TTC549 (cell line): Measurements from ENCODE around the gene CXCL17.
"Not testable (repeated sequence)": the region's sequence is repeated elsewhere in the genome, so short reads cannot be mapped to it uniquely, and the experiment has no call there.

Experiments
- FAIRE-seq: peaks from 2 replicates; lab custom pipeline; 2012; peaks lifted over from hg19 to GRCh38; lab: Jason Lieb, UNC

Gene CXCL17

GRCh38 chr19:42442833-42443232 is at the start of gene CXCL17:
Gene CXCL17 (minus strand): TSS chr19:42442946. CDS start chr19:42442832, 114 bp downstream.
- no peak for FAIRE-seq

- FAIRE-seq, result no peak
Measured at GRCh38 chr19:42488783-42489521, 46.2 kb upstream of the CXCL17 start.

GRCh38 chr19:42487798-42488178 is 45.0 kb upstream of the CXCL17 start:
- no peak for FAIRE-seq

GRCh38 chr19:42487032-42487797 is 44.5 kb upstream of the CXCL17 start:
- no peak for FAIRE-seq

- not testable (repeated sequence) for FAIRE-seq
Measured at GRCh38 chr19:42485036-42485435, 42.3 kb upstream of the CXCL17 start.

GRCh38 chr19:42480335-42481095 is 37.8 kb upstream of the CXCL17 start:
- FAIRE-seq, result no peak

GRCh38 chr19:42479736-42480135 is 37.0 kb upstream of the CXCL17 start:
- no peak for FAIRE-seq

GRCh38 chr19:42478765-42479311 is 36.1 kb upstream of the CXCL17 start:
- no peak for FAIRE-seq

- FAIRE-seq, result no peak
Measured at GRCh38 chr19:42477933-42478332, 35.2 kb upstream of the CXCL17 start.

- FAIRE-seq, result no peak
Measured at GRCh38 chr19:42477117-42477516, 34.4 kb upstream of the CXCL17 start.

GRCh38 chr19:42475366-42475765 is 32.6 kb upstream of the CXCL17 start:
- FAIRE-seq, result no peak

- FAIRE-seq, result no peak
Measured at GRCh38 chr19:42474743-42475142, 32.0 kb upstream of the CXCL17 start.

GRCh38 chr19:42473686-42474085 is 30.9 kb upstream of the CXCL17 start:
- FAIRE-seq, result no peak

- FAIRE-seq, result no peak
Measured at GRCh38 chr19:42472402-42473147, 29.8 kb upstream of the CXCL17 start.

GRCh38 chr19:42471554-42472249 is 29.0 kb upstream of the CXCL17 start:
- no peak for FAIRE-seq

- FAIRE-seq, result no peak
Measured at GRCh38 chr19:42469311-42470235, 26.8 kb upstream of the CXCL17 start.

GRCh38 chr19:42468273-42468796 is 25.6 kb upstream of the CXCL17 start:
- no peak for FAIRE-seq

- FAIRE-seq, result no peak
Measured at GRCh38 chr19:42467183-42467760, 24.5 kb upstream of the CXCL17 start.

- FAIRE-seq, result no peak
Measured at GRCh38 chr19:42466521-42467182, 23.9 kb upstream of the CXCL17 start.
